ENCODE data around the gene ABTB1.

DNA sequence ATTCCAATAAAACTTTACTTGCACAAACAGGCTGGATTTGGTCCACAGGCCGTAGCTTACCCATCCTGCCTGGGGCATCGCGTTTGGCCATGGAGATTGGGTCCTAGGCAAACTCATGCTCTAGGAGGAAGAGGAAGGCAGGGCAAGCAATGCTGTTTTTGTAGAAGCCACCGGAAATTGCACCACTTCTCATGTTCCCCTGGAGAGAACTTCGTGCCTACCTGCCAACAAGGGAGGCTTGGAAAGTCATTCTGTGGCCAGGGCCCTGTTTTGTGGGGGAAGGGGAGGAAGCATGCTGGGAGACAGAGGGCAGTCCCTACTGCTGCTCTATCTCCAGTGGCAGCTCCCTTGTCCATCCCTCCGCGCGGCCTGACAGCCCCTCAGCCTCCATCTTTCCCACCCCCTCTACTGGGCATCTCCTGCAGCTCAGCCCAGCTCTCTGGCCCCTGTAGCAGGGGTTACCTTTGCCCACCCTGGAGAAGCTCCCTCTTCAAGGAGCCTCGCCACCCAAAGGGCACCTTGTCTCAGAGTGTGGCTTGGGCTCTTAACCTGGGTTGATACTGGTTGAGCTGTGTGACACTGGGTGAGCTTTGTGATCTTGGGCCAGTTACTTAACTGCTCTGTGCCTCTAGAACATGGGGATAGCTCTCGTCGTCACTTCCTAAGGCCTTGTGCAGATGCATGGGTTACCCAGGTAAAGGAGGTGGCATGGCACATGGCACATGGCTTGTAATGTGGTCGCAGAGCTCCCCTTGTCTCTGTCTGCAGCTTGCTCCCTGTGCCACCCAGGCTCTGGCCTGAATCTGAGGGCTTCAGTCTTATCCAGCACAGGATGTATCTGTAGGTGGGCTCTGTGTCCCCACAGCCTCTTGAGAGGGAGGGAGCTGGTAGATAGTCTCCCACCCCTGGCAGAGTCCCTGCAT is 6.1 kb downstream of the ABTB1 start:
- TF ChIP-seq, protein P1, sequence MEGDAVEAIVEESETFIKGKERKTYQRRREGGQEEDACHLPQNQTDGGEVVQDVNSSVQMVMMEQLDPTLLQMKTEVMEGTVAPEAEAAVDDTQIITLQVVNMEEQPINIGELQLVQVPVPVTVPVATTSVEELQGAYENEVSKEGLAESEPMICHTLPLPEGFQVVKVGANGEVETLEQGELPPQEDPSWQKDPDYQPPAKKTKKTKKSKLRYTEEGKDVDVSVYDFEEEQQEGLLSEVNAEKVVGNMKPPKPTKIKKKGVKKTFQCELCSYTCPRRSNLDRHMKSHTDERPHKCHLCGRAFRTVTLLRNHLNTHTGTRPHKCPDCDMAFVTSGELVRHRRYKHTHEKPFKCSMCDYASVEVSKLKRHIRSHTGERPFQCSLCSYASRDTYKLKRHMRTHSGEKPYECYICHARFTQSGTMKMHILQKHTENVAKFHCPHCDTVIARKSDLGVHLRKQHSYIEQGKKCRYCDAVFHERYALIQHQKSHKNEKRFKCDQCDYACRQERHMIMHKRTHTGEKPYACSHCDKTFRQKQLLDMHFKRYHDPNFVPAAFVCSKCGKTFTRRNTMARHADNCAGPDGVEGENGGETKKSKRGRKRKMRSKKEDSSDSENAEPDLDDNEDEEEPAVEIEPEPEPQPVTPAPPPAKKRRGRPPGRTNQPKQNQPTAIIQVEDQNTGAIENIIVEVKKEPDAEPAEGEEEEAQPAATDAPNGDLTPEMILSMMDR (conservative IDR thresholded peaks at IDR 0.05; ENCODE audit: low read length), result no peak
- no peak for TF ChIP-seq EZH2phosphoT487 (IDR thresholded peaks at IDR 0.05; ENCODE audit: borderline replicate concordance, low read depth, low read length)

Data from OCI-LY7 (cell line).